DMS79 (cell line): Measurements from ENCODE around the gene TBC1D26.
"Not testable (repeated sequence)": the region's sequence is repeated elsewhere in the genome, so short reads cannot be mapped to it uniquely, and the experiment has no call there.

Source experiments
- DNase-seq: peaks from one replicate; lab custom pipeline; 2025; lab: John Stamatoyannopoulos, UW

Gene TBC1D26

DNA sequence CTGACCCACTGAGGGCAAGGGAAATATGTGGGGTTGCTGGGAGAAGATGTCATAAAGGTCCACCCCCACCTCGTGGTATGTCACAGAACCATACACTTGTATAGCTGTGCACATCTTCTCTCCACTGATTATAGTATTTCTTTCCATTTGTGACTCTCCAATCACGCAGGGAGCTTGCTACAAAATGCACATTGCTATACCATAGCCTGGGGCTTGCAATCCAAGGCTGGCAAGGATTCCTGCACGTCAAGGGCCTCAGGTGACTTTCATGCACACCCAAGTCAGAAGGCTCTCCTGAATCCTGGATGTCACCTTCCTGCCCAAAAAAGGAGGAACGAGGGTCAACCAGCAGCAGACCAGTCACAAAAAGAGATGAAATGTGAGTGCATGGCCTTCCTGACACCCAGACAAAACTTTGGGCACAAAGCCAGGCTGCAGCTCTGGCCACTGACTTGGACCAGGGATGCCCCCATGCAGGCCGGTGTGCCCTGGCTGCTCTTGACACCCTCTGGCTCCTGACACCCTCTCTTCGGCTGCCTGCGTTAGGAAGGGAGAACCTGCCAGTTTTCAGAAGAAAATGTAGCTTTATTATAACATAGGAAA, 12.1 kb downstream of the TBC1D26 start:
- no peak for DNase-seq

- peak; percentile 75 for DNase-seq
Observed at GRCh38 chr17:15744885-15745284, 12.8 kb downstream of the TBC1D26 start.

- not testable (repeated sequence) for DNase-seq
Observed at GRCh38 chr17:15749403-15749802, 17.3 kb downstream of the TBC1D26 start.

DNA sequence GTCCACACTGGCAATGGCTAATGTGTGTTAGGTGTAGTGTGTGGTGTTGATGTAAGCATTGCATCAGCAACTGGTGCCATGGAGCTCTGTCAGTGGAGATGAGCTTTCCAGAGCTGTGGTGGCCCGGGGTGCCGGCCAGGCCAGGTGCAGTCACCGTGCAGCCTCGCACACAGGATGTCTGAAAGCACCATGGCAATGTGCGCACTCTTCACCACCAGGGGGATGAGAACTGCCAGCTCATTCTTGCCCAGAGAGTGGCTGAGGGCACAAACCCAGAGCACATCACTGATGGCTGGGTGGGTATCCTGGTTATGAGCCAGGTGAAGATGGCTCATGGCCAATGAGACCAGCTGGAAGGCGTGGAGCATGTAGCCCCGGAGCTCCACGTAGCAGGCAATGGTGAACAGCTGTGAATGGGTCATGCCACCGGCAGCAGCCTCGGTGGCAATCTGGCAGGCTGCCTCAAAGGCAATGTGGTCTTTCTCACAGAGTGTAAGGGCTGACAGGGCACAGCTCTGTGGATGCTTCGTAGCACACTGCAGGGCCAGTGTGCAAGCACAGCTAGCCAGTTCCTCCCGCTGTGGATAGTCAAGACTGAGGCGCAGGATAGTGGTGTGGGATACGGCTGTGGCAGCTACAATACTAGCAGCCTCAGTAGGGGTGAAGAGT, 36.9 kb downstream of the TBC1D26 start:
- DNase-seq = not testable (repeated sequence)

DNA sequence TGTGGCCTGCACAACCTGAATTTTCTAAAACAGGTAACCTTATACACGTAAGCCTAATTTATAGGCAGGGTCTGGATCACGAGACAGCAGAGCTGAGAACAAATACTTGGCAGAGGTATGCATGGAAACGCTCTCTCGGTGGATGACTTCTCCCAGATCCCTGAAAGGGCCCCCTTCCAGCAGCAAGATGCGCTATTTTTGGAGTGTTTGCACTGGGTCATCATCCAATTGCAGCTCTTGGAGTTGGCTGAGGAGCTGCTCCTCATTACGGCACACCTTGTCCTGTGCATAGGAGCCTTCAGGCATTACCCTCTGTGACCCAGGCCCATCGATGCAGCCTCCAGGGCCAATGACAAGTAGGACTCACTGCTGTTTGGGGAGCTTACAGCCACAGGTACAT, 38.6 kb downstream of the TBC1D26 start:
- not testable (repeated sequence) for DNase-seq

GRCh38 chr17:15776871-15777270, 44.8 kb downstream of the TBC1D26 start:
- DNase-seq = no peak

DNA sequence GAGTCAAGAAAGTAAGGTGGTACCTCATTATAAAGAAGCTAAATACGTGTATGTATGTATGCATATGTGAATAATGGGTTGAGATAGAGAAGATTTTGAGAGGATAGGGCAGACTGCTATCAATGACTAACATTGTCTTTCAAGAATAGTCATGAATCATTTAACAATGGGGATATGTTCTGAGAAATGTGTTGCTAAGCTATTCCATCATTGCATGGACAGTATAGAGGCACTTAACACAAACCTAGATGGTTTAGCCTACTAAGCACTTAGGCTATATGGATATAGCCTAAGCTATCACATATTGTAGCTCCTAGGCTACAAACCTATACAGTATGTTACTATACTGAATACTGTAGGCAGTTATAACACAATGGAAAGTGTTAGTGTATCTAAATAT, 45.2 kb downstream of the TBC1D26 start:
- DNase-seq = no peak

- DNase-seq = no peak
Observed at GRCh38 chr17:15777717-15778116, 45.6 kb downstream of the TBC1D26 start.

GRCh38 chr17:15779119-15779518, 47.0 kb downstream of the TBC1D26 start:
- no peak for DNase-seq

DNA sequence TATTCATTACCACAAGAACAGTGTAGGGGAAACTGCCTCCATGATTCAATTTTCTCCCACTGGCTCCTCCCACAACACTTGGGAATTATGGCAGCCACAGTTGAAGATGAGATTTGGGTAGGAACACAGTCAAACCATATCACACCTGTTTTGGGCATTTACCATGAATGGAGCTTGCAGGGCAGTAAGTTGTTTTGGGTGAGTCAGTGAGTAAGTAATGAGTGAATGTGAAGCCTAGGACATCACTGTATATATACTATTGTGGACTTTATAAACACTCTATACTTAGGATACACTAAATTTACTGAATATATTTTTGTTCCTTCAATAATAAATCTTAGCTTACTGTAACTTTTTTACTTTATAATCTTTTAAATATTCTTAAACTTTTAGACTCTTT, 48.1 kb downstream of the TBC1D26 start:
- no peak for DNase-seq

- no peak for DNase-seq
Observed at GRCh38 chr17:15782866-15783265, 50.8 kb downstream of the TBC1D26 start.

GRCh38 chr17:15783461-15783860, 51.4 kb downstream of the TBC1D26 start:
- no peak for DNase-seq

DNA sequence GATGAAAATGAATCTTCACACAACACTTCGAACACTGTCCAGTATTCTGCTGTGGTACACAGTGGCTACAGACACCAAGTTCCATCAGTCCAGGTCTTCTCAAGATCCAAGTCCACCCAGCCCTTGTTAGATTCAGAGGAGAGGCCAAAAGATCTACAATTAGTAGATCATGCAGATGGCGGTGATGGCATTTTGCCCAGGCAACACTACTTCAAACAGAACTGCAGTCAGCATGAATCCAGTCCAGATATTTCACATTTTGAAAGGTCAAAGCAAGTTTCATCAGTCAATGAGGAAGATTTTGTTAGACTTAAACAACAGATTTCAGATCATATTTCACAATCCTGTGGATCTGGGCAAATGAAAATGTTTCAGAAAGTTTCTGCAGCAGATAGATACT, 52.3 kb downstream of the TBC1D26 start:
- DNase-seq = not testable (repeated sequence)

- not testable (repeated sequence) for DNase-seq
Observed at GRCh38 chr17:15787363-15788075, 55.4 kb downstream of the TBC1D26 start.

GRCh38 chr17:15788365-15788764, 56.3 kb downstream of the TBC1D26 start:
- DNase-seq = not testable (repeated sequence)
